ENCODE data around the gene FADS2. TPM values are rescaled to one million over a fixed set of nuclear protein-coding genes. Genes with fewer than 3 reads are reported as not detected.

The FADS2 gene
- polyA plus RNA-seq: 175 to 319 TPM (median 196 TPM) in 3 replicates
- polyA plus RNA-seq (2011; ENCODE audit: low read depth): 1.8 TPM
- polyA plus RNA-seq (2011; cell fraction: cytosol; rRNA removed): 110 and 129 TPM in 2 replicates
- 233 and 240 TPM in 2 replicates for polyA plus RNA-seq (2011; cell fraction: nucleus; rRNA removed)
- 5.2 and 239 TPM in 2 replicates for polyA plus RNA-seq (2012; ENCODE audit: low replicate concordance)
- polyA minus RNA-seq: 429 to 676 TPM (median 455 TPM) in 3 replicates
- 153 TPM for polyA minus RNA-seq (2011; cell fraction: cytosol; rRNA and poly(A)+ RNA removed)
- 130 and 142 TPM in 2 replicates for polyA minus RNA-seq (2011; cell fraction: nucleus; rRNA and poly(A)+ RNA removed)

- Histone ChIP-seq H3K27ac (ENCODE audit: control insufficient read depth, insufficient read depth, low read length) (peak within 1 kb of the TSS; percentile 36), H3K9ac (ENCODE audit: control insufficient read depth, extremely low read depth, insufficient read depth, low read length) (peak within 1 kb of the TSS; percentile 69), H3K4me3 (ENCODE audit: control insufficient read depth in 2 of 3, extremely low read depth in 1 of 3, insufficient read depth in 2 of 3, low read depth in 1 of 3, low read length in 3 of 3) (peak within 1 kb of the TSS; percentile 59 to 82 (median 81)), H3K4me1 (ENCODE audit: control insufficient read depth, extremely low read depth, insufficient read depth, low read length) (peaks cover 25% of the 10 kb centered on the region), H4K20me1 (ENCODE audit: control insufficient read depth, extremely low read depth, insufficient read depth, low read length) (peaks cover 4% of the 10 kb centered on the region), H3K79me2 (ENCODE audit: control insufficient read depth, insufficient read depth, low read length) (peaks cover 44% of the 10 kb centered on the region), H2AFZ (ENCODE audit: control insufficient read depth, low read length) (peak within 1 kb of the TSS; percentile 58), H3K9me1 (ENCODE audit: control insufficient read depth, extremely low read depth, insufficient read depth, low read length) (no peaks in the 10 kb centered on the region), H3K9me3 (ENCODE audit: control insufficient read depth, low read depth, low read length) (no peaks in the 10 kb centered on the region), H3K4me2 (ENCODE audit: control insufficient read depth, extremely low read depth, insufficient read depth, low read depth, low read length) (peak within 1 kb of the TSS; percentile 76), H3K27me3 (ENCODE audit: control insufficient read depth, extremely low read depth, insufficient read depth, low read length) (no peaks in the 10 kb centered on the region), H3K36me3 (ENCODE audit: control insufficient read depth in 2 of 2, extremely low read depth in 1 of 2, insufficient read depth in 2 of 2, low read length in 2 of 2) (peaks cover 3 to 5% of the 10 kb centered on the region in 2 experiments)
- FAIRE-seq (no peak), DNase-seq (ENCODE audit: low read depth, low spot score) (no peak)
- dilution Hi-C loops (cut with MboI; ENCODE audit: extremely low pct_ligation_motif_present, low sequenced_read_pairs): no loop called here
- no peak for TF ChIP-seq EZH2 (IDR thresholded peaks at IDR 0.05; ENCODE audit: low read length)
- TF ChIP-seq, protein P1, sequence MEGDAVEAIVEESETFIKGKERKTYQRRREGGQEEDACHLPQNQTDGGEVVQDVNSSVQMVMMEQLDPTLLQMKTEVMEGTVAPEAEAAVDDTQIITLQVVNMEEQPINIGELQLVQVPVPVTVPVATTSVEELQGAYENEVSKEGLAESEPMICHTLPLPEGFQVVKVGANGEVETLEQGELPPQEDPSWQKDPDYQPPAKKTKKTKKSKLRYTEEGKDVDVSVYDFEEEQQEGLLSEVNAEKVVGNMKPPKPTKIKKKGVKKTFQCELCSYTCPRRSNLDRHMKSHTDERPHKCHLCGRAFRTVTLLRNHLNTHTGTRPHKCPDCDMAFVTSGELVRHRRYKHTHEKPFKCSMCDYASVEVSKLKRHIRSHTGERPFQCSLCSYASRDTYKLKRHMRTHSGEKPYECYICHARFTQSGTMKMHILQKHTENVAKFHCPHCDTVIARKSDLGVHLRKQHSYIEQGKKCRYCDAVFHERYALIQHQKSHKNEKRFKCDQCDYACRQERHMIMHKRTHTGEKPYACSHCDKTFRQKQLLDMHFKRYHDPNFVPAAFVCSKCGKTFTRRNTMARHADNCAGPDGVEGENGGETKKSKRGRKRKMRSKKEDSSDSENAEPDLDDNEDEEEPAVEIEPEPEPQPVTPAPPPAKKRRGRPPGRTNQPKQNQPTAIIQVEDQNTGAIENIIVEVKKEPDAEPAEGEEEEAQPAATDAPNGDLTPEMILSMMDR (optimal IDR thresholded peaks at IDR 0.05 in 1 of 3, IDR thresholded peaks at IDR 0.05 in 1 of 3, conservative IDR thresholded peaks at IDR 0.05 in 1 of 3; ENCODE audit: extremely low read depth in 1 of 3, insufficient read depth in 2 of 3, low read length in 3 of 3): peak in 1 of 3 experiments; percentile 17
Measured at GRCh38 chr11:61827571-61828378, at the start of gene FADS2. TSS of gene FADS2 (plus strand) at chr11:61828300. CDS start at chr11:61828391, 91 bp downstream.

DNA sequence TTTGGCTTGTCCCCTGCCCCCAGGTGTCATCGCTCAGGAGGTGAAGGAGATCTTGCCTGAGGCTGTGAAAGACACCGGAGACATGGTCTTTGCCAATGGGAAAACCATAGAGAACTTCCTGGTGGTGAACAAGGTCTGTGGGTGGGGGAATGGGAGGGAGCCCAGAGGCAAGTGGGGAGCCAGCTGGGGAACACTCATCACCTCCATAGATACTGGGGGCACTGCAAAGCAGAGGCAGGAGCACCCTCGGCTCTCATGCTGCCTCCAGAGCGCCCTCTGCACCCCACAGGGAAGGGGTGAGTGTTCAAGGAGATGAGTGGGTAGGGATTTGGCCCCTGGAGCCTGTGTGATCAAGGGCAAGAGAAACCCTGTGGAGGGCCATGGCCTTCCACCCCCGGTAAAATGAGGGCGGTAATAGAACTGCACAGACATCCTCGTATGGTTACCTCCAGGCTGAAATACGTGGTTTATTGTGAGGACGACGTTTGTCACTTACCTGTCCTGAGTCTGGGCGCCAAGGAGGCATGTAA lies 49.7 kb upstream of the FADS2 start:
- Histone ChIP-seq H3K27me3 (ENCODE audit: control insufficient read depth, extremely low read depth, insufficient read depth, low read length) (peaks cover 11% of the 10 kb centered on the region), H3K4me1 (ENCODE audit: control insufficient read depth, extremely low read depth, insufficient read depth, low read length) (peaks cover 11% of the 10 kb centered on the region), H3K4me3 (ENCODE audit: control insufficient read depth in 2 of 3, extremely low read depth in 1 of 3, insufficient read depth in 2 of 3, low read depth in 1 of 3, low read length in 3 of 3) (no peak overlapping the region), H4K20me1 (ENCODE audit: control insufficient read depth, extremely low read depth, insufficient read depth, low read length) (no peaks in the 10 kb centered on the region), H3K4me2 (ENCODE audit: control insufficient read depth, extremely low read depth, insufficient read depth, low read depth, low read length) (no peak overlapping the region), H2AFZ (ENCODE audit: control insufficient read depth, low read length) (no peak overlapping the region), H3K9ac (ENCODE audit: control insufficient read depth, extremely low read depth, insufficient read depth, low read length) (no peak overlapping the region), H3K36me3 (ENCODE audit: control insufficient read depth in 2 of 2, extremely low read depth in 1 of 2, insufficient read depth in 2 of 2, low read length in 2 of 2) (no peaks in the 10 kb centered on the region), H3K79me2 (ENCODE audit: control insufficient read depth, insufficient read depth, low read length) (no peaks in the 10 kb centered on the region), H3K27ac (ENCODE audit: control insufficient read depth, insufficient read depth, low read length) (no peak overlapping the region), H3K9me3 (ENCODE audit: control insufficient read depth, low read depth, low read length) (no peaks in the 10 kb centered on the region), H3K9me1 (ENCODE audit: control insufficient read depth, extremely low read depth, insufficient read depth, low read length) (no peaks in the 10 kb centered on the region)
- FAIRE-seq: no peak
- no peak for DNase-seq (ENCODE audit: low read depth, low spot score)
- TF ChIP-seq EZH2 (IDR thresholded peaks at IDR 0.05; ENCODE audit: low read length): no peak
- TF ChIP-seq, protein P1 (optimal IDR thresholded peaks at IDR 0.05 in 1 of 3, IDR thresholded peaks at IDR 0.05 in 1 of 3, conservative IDR thresholded peaks at IDR 0.05 in 1 of 3; ENCODE audit: extremely low read depth in 1 of 3, insufficient read depth in 2 of 3, low read length in 3 of 3): no peak
- dilution Hi-C loops (cut with MboI; ENCODE audit: extremely low pct_ligation_motif_present, low sequenced_read_pairs): no loop called here
